Measurements from ENCODE around the gene CDC42EP3.

CDC42EP3 gene

DNA sequence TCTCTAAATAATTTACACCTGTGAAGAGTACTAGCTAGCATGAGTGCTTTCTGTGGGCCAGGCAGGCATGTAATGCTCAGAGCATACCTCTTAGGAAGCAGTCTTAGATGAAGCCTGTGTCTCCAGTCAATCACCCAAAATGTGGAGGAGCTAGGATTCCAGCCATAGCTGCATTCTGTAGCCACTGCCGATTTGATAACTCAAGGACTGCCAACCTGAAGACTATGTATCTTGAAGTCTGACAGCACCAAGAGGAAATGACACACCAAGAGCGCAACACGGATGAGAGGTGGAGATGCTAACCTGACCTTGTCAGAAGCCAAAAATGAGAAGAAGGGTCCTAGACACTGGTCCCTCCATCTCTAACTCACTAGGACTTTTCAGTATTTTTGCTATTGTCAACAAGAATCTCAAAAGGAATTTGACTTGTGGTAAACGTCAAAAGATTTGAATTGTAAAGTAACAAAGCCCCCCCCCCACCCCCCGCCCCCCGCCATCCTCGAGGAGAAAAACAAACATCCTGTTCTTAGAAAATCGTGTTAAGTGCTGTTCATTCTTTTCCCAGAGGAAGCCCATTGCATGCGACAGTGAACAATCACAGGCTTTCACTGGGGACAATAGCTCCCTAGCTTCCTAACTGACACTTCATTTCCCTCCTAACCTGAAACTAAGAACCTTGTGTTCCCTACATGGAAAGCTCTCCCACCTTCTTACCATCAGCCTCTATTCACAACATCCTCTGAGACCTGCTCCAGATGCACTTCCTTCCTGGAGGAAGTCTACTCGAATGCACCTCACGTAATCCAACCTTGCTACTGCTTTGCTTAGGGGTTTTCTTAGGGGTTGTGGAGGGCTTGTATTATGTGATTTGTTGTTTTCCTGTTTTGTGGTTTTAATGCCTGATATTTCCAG, 14.7 kb downstream of the CDC42EP3 start:
- no peak for DNase-seq (ENCODE audit: insufficient read length, low spot score)
- FAIRE-seq = peak; percentile 53

DNA sequence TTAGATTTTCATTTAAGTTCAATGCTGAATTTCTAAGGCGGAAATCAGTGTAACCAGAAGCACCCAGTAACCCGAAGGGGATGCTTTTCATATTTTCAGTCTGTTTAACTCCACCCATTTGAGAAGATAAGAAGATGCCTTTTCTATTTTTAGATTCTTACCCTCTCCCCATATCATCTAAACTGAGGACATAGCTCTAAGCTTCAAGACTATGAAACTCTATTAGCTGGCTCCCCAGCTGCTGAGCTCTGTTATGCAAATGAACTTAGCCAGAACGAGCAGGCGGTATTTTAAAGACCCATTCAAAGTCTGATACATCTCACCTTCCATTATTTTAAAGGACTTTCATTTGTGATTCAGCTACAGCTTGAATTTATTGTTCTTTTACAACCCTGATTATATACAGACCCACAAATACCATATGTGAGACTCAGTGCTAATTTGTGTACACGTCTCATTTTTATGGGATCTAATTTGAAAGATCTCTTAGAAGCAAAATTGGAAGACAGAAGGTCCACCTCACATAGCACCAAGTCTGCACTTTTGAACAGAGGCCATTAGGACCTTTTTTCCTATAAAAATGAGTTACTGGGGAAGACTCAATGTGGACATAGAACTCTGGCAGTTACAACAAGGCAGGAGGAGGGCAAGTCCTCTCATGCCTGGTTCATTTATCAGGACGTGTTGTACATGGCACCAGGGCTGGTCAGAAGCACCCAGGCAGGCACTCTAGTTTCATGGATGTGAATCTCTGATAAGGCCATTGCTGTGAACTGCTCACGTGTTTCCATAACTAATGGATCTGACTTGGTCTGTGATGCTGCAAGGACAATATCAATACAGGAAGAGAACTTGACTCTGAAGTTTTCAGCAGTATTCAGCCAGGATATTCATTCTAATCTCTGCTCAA, 16.3 kb downstream of the CDC42EP3 start:
- peak; percentile 65 for DNase-seq (ENCODE audit: insufficient read length, low spot score)
- peak; percentile 86 for FAIRE-seq

DNA sequence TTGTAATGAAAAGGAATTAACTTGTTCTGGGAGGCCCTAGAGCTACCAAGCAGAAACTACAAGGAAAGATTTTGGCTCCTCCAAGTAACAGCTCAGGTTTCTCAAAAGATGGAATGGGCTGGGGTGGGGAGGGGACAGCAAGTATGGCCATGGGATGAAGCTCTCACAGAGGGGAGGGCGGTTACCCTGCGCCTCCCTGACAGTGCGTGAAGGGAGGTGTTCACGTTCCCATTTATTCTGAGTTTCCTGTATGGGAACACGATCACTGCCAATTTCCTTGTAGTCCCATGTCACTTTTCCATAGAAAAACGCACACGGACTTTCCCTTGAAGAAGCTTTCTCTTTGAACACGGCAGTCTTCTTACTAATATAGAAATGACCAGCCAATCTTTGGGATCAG, 17.0 kb downstream of the CDC42EP3 start:
- no peak for FAIRE-seq

DNA sequence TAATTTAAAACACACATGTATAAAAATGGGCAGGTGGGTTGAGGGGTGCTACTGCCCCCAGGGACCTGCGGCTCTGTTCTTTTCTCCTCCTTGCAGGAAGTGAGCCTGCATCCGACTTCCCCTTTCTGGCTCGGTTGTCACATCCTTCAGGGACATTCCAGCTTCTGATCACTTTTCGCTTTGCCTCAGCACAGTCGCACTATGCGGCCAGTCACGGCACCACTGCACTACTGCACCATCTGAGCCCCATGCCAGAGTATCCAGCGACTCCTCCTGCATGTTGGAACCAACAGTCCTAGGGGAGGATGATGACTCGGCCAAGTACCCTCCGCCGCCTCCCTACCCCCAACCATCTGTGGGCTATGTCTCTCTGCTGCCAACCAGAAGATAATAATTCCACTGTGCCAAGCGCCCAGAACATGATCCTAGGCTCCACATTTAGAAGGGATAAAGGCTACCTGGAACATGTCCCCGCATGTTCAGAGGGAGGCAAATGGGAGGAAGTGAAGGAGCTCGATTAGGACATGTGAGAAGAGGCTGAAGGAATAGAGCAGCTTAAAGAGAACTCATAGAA, 17.6 kb downstream of the CDC42EP3 start:
- FAIRE-seq (peak; percentile 88), DNase-seq (ENCODE audit: insufficient read length, low spot score) (no peak)

More for the DNA sequence above, 17.0 kb downstream of the CDC42EP3 start:
- no peak for DNase-seq (ENCODE audit: insufficient read length, low spot score)

DNA sequence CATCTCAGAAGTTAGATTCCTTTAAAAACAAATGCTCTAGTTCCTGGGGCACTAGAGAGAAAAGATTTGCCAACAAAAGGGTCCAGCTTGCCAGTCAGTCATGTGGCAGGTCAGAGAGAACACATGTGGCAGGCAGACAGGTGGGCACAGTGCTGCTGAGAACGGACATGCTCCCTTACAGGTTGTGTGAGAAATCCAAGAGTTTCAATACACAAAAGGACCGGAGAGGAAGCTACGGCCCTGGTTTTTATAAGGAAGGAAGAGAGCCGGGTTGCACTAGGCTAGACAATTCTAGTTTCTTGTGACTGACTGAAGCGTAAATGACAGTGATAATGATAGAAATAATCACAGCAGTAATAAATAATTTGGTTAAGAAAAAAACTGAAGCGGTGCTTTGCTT, 18.3 kb downstream of the CDC42EP3 start:
- DNase-seq (ENCODE audit: insufficient read length, low spot score) = no peak
- peak; percentile 83 for FAIRE-seq

DNA sequence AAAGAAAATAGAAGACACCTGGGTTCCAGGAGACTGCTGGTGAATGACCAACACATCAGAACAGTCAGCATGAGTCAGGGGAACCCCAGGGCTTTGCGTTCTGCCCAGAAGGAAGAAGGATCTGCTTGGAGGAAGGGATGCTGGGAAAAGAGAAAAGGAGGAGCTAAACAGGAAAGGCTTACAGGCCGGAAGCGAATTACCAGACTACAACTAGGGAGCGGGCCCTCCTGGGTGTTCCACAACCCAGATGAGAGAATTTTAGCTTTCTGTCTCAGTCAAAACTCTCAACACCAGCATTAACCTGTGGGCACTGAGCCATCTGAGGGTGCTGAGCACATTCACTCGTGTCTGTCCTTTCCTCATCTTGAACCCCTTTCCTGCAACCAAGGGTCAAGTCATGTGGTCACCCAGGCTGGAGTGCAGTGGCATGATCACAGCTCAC, 19.2 kb downstream of the CDC42EP3 start:
- FAIRE-seq (peak; percentile 56), DNase-seq (ENCODE audit: insufficient read length, low spot score) (no peak)

DNA sequence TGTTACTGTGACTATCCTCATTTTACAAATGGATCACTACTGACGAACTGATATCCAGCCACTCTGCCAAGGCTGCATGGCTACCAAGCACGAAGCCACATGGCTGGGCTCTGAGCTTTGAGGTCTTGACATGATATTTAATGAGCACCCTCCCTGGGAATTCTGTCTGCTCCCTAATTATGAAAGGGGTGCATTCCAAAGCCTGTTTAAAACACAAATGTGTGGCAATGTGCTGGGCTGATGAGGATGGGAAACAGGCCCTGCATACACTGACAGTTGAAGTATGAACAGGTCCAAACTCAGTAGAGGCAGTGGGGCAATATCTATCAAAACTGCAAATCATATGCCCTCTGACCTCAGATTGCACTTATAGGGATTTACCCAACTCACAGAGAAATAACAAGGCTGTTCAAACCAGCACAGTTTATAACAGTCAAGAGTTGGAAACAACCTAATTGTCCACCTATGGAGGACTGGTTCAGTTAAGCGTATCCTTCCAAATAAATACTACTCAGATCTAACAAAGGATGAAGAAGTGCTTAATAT, 20.8 kb downstream of the CDC42EP3 start:
- DNase-seq (ENCODE audit: insufficient read length, low spot score) = no peak
- no peak for FAIRE-seq

DNA sequence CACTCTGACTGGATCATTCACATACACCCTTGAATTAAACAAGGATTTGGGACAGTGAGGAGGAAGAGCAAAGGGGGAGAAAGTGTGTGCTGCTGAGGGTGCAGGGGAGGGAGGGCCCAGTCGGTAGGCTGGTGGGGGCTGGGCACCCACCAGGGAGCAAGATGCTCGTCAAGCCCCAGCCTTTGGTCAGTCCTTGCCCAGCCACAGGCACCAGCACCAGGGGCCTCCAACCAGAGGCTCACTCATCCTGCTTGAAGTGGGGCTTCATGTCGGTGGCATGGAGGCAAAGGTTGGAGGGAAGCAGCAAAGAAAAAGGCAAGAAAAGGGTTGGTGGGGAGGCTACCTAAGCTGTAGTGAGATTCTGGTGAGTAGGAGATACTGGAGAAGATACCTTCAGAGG, 21.9 kb downstream of the CDC42EP3 start:
- no peak for DNase-seq (ENCODE audit: insufficient read length, low spot score)
- FAIRE-seq = no peak

DNA sequence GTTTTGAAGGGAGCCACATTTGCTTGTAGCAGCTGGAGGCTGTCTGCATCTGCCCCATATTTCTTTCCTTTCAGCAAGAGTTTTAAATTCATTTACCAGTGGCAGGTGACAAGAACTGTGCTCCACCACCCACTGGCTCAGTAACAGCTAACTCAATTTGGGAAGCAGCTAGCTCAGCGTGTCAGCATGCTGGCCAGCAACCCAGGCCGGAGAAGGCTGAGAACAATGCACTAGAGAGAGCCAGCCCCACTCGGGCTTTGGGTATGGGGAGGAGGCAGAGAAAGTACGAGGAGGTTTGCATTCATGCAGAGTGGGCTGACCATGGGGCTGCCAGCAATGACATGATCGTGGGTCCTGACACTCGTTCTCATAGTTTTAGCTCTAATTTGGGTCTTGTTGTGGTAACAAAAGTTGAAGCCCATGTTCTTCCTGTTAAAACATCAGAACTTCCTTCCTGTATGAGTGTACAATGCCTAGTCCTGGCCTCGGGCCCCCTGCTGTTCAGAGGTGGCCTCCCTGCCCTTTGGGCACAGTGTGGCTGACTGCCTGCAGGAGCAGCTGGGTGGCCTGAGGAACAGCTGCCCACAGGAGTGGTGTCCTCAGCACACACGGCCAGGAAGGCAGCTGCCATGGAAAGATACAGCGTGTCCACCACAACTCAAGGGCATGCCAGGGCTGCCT, 23.0 kb downstream of the CDC42EP3 start:
- FAIRE-seq = no peak
- no peak for DNase-seq (ENCODE audit: insufficient read length, low spot score)

DNA sequence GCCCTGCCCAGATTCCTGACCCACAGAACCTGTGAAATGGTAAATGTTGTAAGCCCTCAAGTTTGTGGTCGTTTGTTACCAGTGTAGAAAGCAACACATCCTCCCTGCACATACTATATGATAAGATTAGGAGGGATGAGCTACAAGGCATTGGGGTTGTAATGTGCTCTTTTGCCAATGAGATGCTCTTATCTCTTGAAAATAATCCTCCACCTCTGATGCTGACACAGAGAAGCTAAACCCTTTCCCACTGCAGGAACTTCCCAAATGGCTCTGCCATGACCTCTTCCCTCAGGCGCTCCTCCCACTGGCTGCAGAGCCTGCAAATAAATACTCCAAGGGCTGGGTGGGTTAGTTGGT, 23.5 kb downstream of the CDC42EP3 start:
- DNase-seq (ENCODE audit: insufficient read length, low spot score) (no peak), FAIRE-seq (no peak)

DNA sequence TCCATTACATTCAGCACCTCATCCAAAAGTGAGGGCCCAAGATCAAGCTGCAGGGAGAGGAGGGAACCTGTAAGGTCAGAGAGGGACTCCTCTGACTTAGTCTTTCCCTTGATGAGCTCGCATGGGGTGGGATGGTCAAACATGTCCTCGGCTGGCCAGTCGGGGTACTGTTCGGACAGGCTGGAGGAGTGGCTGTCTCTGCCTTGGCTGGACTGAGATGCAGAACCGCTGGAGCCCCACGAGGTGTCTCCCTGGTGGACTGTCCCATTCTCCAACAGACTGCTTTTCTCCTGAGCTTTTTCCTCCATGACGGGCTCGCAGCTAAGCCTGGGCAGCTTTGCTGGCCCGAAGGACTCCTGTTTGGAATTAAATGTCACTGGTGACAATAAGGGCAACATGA, 25.6 kb downstream of the CDC42EP3 start:
- FAIRE-seq = no peak

DNA sequence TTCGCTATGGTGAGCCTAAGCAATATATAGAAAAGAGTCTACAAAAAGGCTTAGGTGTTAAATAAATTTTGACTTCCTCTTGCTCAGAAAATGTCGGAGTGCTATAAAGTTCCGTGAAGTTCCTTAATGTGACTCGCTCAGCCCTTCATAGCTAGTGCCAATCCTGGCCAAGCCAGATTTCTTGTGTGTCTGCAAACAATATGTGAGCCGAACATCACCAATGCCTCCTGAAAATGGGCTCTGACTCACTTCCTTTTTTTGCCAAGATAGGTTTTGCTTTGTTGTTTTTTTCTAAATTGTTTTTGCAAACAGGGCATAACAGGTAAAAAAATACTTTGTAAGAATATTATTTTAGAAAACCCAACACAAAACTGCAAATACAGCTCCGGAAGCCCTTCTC, 26.1 kb downstream of the CDC42EP3 start:
- FAIRE-seq (peak; percentile 21), DNase-seq (ENCODE audit: insufficient read length, low spot score) (no peak)

More for the DNA sequence above, 25.6 kb downstream of the CDC42EP3 start:
- no peak for DNase-seq (ENCODE audit: insufficient read length, low spot score)

DNA sequence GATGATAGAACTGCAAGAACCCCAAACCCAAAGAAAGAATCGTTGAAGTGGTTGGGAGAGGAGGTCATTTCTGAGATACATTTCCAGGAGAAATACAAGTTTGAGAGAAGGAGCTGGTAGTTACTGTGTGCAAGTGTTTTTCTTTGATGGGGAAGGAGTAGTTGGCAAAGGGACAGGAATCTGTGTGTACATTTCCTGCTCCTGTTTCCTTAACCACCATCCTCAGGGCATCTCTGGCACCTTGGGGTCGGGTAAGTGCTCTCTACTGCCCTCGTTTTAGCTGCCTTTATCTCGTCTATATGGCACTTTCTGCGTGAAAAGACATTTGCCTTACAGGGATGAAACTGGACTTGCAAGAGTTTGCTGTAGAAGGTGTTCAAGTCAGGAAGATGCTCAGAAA, 27.3 kb downstream of the CDC42EP3 start:
- DNase-seq (ENCODE audit: insufficient read length, low spot score) (no peak), FAIRE-seq (no peak)

DNA sequence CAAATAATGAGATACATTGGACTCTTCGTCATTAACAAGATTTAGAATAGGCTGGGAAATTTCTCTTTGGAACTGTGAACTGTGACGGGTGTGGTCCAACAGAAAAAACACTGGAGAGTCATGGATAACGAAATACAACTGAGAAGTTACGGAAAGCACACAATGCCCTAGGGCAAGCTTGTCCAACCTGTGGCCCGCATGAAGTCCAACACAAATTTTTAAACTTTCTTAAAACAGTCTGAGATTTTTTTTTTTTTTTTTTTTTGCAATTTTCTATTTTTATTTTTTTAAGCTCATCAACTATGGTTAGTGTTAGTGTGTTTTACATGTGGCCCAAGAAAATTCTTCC, 27.7 kb downstream of the CDC42EP3 start:
- no peak for FAIRE-seq
- no peak for DNase-seq (ENCODE audit: insufficient read length, low spot score)

DNA sequence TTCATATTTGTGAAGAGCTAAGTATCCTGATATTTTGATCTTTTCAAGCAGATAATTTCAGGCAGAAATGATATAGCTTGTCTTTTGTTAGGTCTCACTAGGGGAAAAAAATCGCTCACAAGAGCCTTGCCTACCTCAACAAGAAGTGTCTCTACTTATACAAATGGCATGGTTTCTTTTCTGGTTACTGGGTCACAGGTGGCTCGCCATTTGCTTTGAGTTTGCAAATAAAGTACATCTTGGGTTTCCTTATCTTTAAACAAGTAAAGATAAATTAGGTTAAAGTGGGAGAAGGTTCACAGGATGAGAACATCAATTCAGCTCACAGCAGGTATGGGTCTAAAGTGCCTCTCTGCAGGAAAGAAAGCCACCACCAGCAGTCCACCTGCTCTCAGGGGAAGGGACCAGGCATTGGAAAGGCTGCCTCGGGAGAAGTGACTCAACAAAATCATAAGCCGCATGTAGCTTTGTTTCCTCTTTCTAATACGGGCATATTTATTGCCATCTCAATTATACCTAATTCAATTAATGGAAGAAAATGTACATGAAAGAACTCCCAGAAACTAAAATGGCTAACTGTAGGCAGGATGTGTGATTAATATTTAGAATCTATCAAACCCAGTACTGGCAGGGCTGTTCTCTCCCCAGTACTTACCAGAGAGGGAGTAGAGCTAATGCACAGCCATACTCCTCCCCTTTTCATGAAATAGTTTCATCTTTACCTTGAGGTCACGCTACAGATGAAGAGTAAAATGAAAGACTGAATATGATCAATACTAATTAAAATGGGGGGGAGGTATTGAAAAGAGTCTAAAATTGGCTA, 28.3 kb downstream of the CDC42EP3 start:
- no peak for DNase-seq (ENCODE audit: insufficient read length, low spot score)
- peak; percentile 23 for FAIRE-seq

DNA sequence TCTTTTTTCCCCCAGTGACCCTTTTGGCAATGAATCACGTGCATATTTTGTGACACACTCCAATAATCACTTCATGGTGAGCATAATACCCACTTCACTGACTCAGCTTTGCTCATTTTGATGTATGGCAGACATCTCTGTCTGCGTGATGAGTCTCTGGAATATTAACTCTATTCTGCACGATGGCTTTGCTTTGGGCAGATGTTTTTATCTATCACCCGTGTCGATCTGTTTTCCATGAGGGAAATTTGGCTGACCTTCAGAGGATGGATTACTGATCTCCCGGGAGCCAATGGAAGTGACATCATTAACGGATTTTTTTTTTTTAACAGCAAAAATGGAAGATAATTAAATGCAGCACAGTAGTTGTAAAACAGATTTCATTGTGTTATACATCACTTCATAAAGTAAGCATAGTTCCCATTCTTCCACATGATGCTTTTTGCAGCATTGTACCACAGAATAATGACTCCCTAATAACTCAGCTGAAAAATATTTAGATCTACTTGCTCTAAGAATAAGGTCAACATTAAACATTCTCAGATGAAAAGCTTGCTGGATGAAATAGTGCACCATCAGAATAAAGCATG, 29.8 kb downstream of the CDC42EP3 start:
- DNase-seq (ENCODE audit: insufficient read length, low spot score) = no peak
- FAIRE-seq = no peak

DNA sequence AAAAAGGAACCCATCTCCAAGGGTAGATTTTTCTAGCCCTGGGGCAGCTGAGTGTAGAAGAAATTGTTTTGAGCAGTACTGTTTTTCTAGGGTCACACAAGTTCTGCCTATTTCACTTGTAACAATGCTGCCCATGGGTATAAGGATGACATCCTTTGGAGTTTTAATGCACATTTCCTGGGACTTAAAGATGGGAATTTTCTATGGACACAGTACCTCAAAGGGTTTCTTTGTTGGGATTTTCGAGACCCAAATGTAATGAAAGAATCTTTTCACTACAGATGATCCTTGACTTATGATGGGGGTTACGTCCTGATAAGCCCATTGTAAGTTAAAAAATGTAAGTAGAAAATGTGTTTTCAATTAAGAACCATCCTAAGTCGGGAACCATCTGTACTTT, 31.8 kb downstream of the CDC42EP3 start:
- FAIRE-seq (no peak), DNase-seq (ENCODE audit: insufficient read length, low spot score) (no peak)

DNA sequence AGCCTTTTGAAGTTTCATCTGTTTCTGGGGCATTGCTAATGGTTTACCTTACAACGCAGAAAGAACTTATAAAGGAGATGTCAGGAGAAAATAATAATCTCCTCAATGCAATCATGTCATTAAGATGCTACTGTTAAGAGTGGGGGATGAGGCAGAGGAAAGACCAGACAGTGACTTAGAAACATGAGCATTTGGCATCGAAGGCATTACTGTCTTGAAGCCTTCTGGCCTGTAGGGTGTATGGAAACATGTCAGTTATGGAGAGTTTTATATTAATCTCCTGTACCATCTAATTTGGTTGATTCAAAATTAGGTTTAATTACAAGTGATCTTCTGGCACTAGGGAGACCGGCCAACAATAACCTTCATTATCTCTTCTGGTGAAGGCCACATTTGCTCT, 32.5 kb downstream of the CDC42EP3 start:
- no peak for DNase-seq (ENCODE audit: insufficient read length, low spot score)
- no peak for FAIRE-seq

DNA sequence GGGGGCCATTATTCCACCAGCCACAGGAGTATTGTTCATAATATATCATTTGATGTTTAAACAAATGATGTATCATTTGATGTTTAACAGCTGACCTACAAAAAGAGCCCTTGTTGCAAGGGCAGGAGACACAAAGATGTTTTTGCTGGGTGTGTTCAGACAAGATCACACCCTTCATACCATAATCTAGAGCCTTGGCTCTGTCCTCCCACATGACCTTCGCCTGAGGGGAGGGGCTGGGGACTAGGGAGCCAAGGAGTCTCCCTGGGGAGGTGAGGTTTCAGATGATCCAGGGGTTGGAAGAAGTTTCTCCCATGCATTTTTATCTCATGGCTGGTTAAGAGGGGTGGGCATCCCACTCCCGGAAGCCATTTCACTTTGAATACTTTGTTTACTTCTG, 33.5 kb downstream of the CDC42EP3 start:
- FAIRE-seq = no peak
- DNase-seq (ENCODE audit: insufficient read length, low spot score) = no peak

Data from GM19239 (cell line).